ENCODE results near the gene CD200R1L.

DNA sequence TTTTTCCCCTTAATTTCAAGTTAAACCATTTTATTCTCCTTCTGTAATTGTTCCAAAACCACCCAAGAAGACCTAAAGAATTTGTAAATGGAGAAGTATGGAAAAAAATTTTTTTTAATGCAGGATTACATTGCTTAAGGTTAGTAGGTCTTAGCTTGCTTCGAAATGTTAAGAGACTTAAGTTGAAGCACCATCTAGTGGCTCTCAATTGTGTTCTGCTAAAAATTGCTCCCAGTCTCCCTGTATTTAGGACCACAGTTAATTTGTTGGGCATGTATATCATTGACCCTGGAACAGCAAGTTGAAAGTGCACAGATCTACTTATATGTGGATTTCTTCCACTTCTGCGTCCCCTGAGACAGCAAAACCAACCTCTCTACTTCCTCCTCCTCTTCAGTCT, 32.4 kb downstream of the CD200R1L start:
- TF ChIP-seq ZNF274 (CRISPR knock-in tag; IDR thresholded peaks at IDR 0.05) = no peak
- no peak for TF ChIP-seq CBX5 (CRISPR knock-in tag; IDR thresholded peaks at IDR 0.05; ENCODE audit: borderline replicate concordance)
- TF ChIP-seq PRMT3 (CRISPR knock-in tag; IDR thresholded peaks at IDR 0.05; ENCODE audit: borderline replicate concordance, low read depth) = no peak
- TF ChIP-seq ZNF20 (CRISPR knock-in tag; IDR thresholded peaks at IDR 0.05) = no peak
